Embryonic facial prominence (tissue), 1 donor: ENCODE data around the gene MLLT10.
"Not testable (repeated sequence)": the region's sequence is repeated elsewhere in the genome, so short reads cannot be mapped to it uniquely, and the experiment has no call there.

Experiments
- DNase-seq: peaks from one replicate; pipeline ENCODE4 v3.0.0-alpha.2; 2016; ENCODE audit errors: extremely low spot score

Gene MLLT10

DNA sequence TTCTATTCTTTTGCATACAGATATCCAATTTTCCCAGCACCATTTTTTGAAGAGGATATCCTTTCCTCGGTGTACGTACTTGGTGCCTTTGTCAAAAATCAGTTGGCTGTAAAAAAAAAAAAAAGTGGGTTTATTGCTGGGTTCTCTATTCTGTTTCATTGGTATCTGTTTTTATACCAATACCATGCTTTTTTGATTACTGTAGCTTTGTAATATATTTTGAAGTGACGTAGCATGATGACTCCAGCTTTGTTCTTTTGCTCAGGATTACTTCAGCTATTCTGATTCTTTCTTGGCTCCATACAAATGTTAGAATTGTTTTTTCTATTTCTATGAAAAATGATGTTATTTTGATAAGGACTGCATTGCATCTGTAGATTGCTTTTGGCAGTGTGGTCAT, 165.5 kb downstream of the MLLT10 start:
- no peak for DNase-seq

DNA sequence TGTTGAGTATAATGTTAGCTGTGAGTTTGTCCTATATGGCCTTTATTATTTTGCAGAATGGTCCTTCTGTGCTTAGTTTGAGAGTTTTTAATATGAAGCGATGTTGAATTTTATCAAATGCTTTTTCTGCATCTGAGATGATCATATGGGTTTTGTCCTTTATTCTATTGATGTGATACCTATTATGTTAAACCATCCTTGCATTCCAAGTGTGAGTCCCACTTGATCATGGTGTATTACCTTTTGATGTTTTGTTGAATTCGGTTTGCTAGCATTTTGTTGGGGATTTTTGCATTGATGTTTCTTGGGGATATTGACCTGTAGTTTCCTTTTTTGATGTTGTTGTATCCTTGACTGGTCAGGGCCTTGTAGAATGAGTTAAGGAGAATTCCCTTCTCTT, 166.4 kb downstream of the MLLT10 start:
- DNase-seq, result no peak

DNA sequence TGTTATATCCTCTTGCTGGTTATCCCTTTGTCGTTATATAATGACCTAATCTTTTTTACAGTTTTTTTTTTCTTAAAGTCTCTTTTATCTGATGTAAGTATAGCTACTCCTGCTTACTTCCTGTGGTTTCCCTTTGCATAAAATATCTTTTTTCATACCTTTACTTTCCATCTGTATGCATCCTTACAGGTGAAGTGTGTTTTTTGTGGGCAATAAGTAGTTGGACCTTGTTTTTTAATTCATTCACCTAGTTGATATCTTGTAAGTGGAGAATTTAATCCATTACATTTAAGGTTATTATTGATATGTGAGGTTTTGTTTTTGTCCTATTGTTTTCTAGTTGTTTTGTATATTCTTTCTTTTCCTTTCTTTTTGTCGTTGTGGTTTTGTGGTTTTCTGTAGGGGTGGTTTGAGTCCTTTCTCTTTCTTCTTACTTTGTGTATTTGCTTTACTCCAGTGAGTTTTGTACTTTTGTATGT, 168.6 kb downstream of the MLLT10 start:
- no peak for DNase-seq

DNA sequence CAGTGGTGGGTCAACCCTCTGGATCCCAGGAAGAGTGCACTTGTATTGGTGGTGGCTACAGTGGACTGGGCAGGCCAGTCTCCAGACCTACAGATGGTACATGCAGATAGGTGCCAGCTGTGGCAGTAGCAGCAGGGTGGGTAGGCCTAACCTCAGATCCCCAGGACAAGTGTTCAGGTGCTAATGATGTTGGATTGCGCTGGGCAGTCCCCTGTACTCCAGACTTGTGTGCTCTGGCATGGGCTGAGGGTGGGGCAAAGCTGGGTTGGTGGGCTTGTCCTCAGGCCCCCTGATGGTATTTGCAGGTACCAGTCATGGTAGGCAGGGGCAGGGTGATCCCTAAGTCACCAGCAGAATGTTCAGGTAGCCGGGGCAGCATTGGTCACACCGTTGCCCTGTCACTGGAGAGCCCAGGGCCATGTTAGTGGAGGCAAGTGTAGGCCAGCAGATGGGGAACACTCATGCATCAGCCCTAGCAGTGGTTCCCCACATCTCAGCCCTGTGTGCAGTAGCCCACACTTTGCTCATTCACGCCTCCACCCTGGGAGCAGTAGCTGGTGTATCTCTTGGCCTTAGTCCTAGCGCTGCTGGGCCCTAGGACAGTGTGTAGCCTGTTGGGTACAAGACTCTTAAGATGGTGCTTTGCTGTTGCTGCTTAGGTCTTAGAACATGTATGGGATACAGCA, 171.3 kb downstream of the MLLT10 start:
- no peak for DNase-seq

DNA sequence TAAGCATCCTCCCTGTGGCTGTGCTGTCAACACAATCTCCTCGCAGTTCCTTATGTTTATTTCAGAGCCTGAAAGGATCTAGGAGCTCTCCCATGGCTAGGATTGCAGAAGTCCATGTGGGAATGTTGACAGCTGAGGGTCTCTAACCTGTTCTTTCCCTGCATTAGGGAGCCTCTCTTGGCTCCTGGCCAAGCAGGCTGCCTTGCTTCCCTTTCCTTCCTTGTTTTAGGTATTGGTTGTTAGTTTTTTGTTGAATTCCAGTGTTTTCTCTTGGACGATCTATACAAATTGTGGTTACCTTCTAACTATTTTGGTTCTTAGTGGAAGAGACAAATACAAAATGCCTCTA, 171.8 kb downstream of the MLLT10 start:
- DNase-seq, result no peak

DNA sequence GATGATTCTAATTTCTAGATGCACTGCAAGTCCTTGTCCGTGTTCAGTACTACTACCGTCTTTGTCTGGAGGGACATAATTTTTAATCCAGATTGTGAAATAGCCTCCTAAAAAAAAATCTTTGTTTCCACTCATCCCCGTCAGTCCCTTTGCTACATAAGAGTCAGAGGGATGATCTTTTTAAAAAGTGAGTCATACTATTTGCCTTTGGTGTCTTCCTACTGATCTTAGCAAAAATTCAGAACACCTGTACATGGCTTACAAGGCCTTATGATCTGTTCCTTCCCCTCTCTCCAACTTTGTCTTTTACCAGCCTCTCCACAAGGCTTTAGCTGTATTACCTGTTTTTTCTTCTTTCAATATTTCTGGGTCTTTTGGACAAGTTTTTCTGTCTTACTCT, 173.5 kb downstream of the MLLT10 start:
- DNase-seq, result no peak

DNA sequence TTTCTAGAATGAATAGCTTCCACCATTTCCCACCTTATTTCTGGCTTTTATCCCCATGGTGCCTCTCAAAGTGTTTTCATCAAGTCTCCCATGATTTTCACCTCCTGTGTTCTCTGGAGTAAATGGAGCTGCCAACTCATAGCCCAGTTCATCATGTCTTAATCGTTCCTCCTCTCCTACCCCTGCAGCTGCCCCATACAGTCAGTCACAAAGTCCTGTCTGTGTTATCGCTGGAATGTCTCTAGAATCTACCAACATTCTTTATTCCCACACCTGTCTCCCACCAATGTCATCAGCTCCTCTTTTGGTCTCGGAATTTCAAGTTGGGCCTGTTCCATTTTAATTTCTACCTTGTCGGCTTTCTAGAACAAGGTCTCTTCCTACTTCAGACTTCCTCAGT, 178.9 kb downstream of the MLLT10 start:
- no peak for DNase-seq

DNA sequence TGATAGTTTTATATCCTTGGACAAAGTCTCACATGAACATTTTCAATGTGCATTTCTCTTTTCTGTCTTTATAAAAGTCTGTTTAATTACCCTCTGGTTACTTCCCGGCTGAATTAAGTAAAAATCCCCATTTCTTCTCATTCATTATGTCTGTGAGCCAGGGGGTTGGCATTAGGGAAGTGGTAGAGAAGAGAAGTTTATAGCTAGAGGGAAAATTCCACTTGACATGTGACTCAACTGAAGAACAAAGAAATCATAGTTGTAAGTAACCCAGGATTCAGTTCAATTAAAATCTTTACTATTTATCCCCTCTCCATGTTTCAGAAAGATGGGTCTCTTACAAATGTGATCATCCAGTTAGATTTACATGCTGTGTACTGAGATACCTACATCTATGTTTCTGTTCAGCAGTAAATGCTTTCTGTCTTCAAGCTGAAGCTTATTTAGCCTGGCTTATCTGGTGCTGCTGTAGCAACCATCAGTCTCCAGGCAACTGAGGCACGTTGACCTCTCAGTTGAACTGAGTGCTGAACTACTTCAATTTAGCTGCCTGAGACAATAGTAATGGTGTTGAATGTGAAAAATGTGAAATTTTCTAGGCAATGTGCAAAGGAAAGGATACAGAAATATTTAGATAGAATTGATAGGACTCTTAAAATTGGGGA, 181.6 kb downstream of the MLLT10 start:
- no peak for DNase-seq

DNA sequence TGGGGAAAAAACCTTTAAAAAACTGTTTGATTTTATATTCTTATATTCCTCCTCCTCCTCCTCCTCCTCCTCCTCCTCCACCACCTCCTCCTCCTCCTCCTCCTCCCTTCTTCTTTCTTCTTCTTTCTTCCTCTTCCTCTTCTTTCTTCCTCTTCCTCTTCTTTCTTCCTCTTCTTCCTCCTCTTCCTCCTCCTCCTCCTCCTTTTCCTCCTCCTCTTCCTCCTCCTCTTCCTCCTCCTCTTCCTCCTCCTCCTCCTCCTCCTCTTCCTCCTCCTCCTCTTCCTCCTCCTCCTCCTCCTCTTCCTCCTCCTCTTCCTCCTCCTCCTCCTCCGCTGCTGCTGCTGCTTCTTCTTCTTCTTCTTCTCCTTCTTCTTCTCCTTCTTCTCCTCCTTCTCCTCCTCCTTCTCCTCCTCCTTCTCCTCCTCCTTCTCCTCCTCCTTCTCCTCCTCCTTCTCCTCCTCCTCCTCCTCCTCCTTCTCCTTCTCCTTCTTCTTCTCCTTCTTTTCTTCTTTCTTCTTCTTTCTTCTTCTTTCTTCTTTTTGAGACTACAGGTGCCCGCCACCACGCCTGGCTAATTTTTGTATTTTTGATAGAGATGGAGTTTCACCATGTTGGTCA, 183.5 kb downstream of the MLLT10 start:
- DNase-seq, result not testable (repeated sequence)

DNA sequence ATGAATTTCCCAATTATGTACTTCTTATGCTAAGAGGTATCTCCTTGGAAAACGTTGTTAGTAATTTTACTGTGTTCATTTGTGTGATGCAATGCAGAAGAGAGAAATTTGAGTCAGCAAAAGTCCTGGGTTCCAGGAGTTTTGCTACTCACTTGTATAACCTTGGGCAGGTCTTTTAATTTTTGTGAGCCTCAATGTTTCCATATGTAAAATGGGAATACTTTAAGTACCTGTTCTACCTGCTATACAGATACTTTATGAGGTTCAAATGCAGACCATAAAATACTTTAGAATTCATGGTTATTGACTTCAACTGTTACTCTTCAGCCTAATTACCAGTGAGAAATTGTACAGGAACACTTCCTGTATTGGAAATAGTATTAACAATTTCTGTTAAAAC, 185.5 kb downstream of the MLLT10 start:
- no peak for DNase-seq

DNA sequence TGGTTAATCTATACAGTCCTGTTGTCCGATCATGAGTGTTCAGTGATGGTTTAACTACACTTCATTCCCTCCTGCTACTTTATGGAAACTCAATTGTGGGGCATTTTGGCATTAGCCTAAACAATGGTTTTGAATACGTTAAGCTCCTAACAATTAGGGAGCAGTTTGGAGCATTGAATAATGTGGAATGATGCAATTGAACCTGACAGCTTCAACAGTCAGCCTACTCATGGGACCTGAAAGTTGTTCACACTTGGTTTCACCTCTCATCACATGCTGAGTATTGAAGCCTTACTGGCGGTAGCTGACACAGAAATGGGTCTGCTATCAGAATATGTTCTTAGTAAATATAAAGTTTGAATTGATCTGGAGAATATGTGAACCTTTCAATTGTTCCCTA, 186.1 kb downstream of the MLLT10 start:
- no peak for DNase-seq

DNA sequence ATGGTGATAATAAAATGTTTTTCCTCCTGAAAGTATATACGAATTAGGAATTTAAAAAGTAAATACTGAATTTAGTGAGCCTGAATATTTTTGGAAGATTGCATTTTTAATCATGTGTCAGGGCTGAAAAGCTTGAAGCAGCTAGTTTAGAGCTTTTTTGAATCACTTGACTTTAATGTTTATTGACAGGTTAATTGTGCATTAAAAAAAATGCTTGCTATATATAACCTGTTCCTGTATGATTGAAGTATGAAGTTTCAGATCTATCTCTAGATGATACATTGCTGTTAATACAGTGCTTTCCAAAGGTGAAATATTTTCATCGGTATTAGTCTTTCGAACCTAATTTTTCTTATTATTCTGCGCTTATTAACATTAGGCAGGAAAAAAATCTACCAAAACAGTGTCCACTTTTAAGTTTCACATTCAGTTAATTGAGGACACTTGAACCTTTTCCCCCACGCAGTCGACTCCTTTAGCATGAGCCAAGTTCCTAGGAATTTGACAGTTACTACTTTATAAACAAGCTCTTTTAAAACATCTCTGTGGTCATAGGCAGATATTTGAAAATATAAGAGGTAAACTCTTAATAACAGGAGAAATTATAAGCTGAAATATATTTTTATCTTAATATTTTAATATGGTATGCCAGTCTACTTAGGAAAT, 187.1 kb downstream of the MLLT10 start:
- DNase-seq, result no peak

DNA sequence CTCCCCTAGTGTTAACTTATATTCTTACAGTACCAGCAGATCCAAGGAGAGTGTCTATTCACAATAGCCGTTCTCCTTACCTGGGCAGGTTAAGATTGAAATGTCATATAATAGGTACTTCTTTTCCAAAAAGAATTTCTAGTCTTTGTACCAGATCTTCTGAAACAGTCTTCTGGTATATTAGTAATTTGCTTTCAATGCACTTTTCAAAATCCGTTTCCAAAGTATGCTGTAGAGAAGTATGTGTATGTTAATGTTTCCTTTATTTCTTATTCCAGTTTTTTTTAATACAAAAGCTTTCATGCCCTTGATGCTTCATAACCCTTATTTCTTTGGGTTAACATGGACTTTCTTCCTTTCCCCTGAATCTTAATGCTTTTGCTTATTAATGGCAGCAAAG, 188.2 kb downstream of the MLLT10 start:
- DNase-seq, result no peak

DNA sequence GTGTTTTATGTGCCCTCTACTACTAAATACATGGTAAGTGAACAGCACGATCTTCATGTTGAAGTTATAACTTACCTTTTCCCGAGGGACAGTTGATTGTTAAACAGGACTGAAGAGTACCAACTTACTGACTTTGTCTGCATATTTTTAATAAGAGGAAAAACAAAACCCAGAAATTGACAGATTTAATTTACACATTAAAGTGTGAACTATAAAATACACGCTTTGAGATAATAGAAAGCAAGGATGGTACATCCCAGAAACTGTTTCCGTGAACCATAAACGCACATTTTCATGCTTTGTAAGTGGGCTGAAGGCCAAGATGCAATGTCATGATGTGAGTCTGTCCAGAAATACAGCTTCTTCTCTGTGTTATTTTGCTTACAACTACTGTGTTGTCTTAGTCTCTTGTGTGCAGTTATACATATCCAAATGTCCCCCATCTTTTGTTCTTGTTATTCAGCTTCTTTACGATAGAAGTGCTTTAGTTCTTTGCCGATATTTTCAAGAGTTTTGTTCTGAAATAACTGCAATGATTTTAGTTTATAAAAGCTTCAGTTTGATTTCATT, 190.1 kb downstream of the MLLT10 start:
- DNase-seq, result no peak

DNA sequence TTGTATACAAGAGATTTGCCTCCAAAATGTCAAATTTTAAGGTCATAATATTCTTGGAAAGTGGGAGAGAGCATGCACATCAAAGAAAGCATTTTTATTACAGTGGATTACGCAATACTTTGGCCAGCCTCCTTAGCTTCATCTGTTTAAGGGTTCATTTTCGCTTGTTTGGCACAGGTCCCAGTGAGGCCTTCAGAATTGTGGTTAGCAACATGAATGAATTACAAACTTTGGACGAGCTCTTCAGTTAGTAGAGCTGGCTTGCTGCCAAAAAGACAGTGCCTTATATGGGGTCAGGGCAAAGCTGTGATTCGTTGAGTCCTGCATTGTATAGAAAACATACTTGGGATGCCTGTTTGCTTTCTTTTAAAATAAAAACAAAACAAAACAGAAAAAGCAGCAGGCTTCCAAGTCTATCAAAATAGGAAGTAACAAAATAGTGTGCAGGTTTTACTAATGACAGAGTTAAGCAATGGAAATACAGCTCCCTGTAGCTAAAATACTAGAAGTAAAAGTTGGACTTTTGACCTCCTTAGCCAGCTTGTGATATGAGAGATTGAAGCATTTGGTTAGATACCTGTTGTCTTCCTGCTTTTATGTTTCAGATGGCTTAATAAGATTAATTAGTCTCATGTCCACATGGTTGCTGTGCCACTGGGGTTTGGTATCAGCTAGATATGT, 190.8 kb downstream of the MLLT10 start:
- DNase-seq, result peak; percentile 94

DNA sequence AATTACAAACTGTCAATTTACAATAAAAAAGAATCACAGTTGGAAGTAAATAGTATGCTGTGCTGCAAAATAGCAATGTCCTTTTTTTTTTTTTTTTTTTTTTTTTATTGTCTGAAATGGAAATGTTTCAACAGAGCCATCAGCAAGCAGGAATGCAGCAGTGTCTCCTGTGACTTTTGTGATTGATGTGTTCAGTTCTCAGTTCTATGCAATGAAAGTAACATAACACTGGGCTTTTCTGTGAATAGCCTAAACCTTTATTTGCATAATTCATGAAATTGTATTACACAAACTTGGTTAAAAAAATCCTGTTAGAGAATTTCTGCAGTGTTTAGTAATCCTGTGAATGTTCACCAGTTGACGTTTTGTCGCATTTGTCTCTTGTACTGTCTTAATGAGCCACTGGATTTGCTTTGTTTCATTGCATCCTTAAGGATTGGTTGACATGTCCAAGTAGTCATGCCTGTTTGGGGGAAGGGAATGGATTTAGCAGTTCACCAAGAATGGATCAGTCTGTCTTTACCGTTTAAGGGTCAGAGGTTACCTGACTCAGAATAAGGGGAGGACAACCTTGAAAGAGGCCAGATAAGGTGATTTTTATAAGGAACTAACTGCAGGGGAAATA, 192.7 kb downstream of the MLLT10 start:
- no peak for DNase-seq

DNA sequence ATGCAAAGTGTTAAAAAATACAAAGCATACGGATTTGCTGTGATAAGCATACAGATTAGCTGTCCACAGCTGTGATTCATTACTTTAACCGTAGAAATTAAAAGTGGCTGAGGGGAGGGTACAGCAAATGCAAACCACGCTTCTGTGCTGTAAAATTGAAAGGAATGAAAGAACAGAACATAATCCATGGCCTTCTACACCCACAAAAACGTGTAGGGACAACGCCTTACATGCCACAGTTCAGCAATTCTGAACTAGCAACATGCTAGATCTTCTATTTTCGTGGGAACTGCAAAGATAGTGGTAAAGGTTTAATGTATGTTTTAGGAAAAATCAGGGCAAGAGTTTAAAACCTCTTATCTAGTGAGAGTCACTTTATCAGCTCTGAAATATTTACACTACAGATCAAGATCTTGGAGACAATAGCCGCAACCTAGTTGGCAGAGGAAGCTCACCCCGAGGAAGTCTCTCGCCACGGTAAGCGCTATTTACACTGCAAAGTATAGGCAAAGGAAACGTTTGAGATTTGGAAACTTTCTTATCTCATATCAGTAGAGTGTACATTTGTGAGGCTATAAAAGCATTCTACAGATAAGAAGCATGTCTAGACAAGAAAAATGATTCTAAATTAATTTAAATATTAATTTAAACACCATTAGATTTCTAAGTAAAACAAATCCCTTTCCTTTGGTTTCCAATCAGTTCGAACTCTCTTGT, 193.6 kb downstream of the MLLT10 start:
- no peak for DNase-seq

DNA sequence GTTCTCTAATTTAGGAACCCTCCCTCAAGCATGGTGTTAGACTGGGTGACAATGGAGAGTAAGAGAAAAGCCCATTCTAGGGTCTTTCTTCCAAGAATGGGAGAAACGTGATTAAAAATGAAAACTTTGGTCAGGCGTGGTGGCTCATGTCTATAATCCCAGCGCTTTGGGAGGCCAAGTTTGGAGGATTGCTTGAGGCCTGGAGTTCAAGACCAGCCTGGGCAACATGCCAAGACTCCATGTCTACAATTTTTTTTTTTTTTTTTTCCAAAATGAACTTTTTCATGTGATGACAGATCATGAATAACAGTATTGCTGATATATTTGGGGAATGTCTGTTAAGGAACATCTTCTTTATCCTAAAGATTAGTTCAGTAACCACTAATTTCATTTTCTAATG, 194.6 kb downstream of the MLLT10 start:
- no peak for DNase-seq

DNA sequence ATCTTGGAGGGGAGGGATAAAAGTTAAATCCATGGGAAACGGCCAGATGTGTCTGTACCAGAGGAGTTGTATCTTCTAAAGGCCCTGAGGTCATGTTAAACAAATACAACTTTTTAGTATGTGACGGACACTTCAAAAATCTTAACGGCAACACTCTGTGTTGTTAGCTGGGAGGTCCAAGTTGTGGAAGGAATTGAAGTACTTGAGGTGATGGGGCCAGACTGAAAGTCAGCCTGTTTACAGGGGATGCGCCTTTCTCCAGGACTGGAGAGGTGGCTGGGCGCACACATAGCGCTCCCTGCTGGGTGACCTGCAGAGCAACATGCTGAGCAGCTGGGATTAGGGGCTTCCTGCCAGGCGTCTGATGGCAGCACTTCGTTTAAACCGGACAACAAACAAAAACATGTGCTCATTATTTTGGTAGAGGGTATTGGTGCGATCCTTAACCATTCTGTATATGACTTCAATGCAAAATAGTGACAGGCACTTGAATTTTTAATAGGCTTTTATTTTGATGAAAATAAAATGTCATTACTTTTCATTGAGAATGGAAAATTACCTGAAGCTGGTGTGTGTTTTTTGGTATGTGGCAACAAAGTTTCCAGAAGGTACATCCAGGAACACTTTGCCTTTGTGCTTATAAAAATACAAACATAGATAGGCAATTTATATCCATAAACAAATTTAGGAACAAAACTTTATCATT, 198.2 kb downstream of the MLLT10 start:
- DNase-seq, result peak; percentile 46

DNA sequence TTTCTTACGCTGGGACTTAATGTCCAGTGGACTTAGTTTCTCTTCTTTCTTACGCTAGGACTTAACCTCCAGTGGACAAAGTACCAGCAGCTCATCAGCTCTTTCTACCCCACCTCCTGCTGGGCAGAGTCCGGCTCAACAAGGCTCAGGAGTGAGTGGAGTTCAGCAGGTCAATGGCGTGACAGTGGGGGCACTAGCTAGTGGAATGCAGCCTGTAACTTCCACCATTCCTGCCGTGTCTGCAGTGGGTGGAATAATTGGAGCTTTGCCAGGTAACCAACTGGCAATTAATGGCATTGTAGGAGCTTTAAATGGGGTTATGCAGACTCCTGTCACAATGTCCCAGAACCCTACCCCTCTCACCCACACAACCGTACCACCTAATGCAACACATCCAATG, 199.7 kb downstream of the MLLT10 start:
- no peak for DNase-seq
